ENCODE measurements around the gene OR10H1.

- TF ChIP-seq CTCF (IDR thresholded peaks at IDR 0.05) (no peak), POLR2AphosphoS5 (IDR thresholded peaks at IDR 0.05; ENCODE audit: insufficient read depth in 1 of 2, low read depth in 1 of 2) (no peak), POLR2A (IDR thresholded peaks at IDR 0.05) (no peak)
Measured at GRCh38 chr19:15815306-15815705, at the start of gene OR10H1.

Measured in vagina (tissue), 2 donors.